Chondrocyte (in vitro differentiated cells): Measurements from ENCODE around the gene PCBP1. TPM values are rescaled to one million over a fixed set of nuclear protein-coding genes. Genes with fewer than 3 reads are reported as not detected.
"Not testable (repeated sequence)": the region's sequence is repeated elsewhere in the genome, so short reads cannot be mapped to it uniquely, and the experiment has no call there.

ENCODE experiments used
- DNase-seq: peaks from one replicate; pipeline ENCODE4 v3.0.0; 2021; ENCODE audit warnings: mixed read lengths, low spot score
- H3K27ac Mint-ChIP-seq: one replicate; pipeline ENCODE4 v1.8.0; 2021; ENCODE audit warnings: mild to moderate bottlenecking, moderate library complexity, mixed read lengths; ENCODE audit not compliant: unreplicated experiment
- H3K27me3 Mint-ChIP-seq: 2 replicates; pipeline ENCODE4 v1.8.0; 2021; ENCODE audit warnings: low read depth, mixed read lengths
- H3K36me3 Mint-ChIP-seq: 2 replicates; pipeline ENCODE4 v1.8.0; 2021; ENCODE audit warnings: low read depth, mixed read lengths
- H3K4me1 Mint-ChIP-seq: 2 replicates; pipeline ENCODE4 v1.8.0; 2021; ENCODE audit warnings: low read depth, mild to moderate bottlenecking, mixed read lengths
- H3K4me3 Mint-ChIP-seq: one replicate; pipeline ENCODE4 v1.8.0; 2021; ENCODE audit warnings: mild to moderate bottlenecking, moderate library complexity, mixed read lengths; ENCODE audit not compliant: unreplicated experiment
- H3K9me3 Mint-ChIP-seq: 2 replicates; pipeline ENCODE4 v1.8.0; 2021; ENCODE audit warnings: low read depth, mixed read lengths
- total RNA-seq: library from RNA; stranded (reverse); gene quantifications from 3 replicates; pipeline ENCODE4 v1.2.1, GENCODE V29; 2021
- TF ChIP-seq, protein P1 (sequence below): fragments of 200-600 bp; sonication (generic); IDR thresholded peaks from 2 replicates; pipeline ENCODE4 v1.5.0; 2021; ENCODE audit warnings: antibody characterized with exemption, mild to moderate bottlenecking, moderate library complexity

The PCBP1 gene
- total RNA-seq, 1 donor from 2014 or later: 220 TPM

DNA sequence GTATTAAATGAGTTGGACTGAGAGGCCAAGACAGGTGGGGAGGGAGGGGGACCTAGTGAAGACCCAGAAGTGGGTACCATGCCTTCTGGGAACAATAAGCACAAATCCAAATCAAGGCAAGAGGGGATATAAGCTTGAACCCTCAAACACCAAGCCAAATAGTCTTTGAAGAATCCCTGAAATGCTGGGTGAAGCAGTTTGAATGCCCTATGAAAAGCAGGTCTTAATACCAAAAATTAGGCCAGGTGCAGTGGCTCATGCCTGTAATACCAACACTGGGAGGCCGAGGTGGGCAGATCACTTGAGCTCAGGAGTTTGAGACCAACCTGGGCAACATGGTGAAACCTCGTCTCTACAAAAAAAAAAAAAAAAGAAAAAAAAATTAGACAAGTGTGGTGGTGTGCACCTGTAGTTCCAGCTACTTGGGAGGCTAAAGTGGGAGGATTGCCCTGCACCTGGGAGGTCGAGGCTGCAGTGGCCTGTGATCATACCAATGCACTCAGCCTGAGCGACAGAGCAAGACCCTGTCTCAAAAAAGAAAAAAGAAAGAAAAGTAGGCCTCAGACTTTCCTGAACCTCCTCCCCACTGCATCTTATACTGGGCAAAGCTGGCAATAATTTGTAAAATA, 3.5 kb downstream of the PCBP1 start:
- peak overlapping the region; percentile 33 for H3K27ac Mint-ChIP-seq
- DNase-seq: peak; percentile 15
- no peaks in the 10 kb centered on the region for H3K9me3 Mint-ChIP-seq
- no peaks in the 10 kb centered on the region for H3K27me3 Mint-ChIP-seq
- H3K4me1 Mint-ChIP-seq: peaks cover 25% of the 10 kb centered on the region
- H3K4me3 Mint-ChIP-seq: no peak overlapping the region
- peaks cover 17% of the 10 kb centered on the region for H3K36me3 Mint-ChIP-seq
- TF ChIP-seq, protein P1, sequence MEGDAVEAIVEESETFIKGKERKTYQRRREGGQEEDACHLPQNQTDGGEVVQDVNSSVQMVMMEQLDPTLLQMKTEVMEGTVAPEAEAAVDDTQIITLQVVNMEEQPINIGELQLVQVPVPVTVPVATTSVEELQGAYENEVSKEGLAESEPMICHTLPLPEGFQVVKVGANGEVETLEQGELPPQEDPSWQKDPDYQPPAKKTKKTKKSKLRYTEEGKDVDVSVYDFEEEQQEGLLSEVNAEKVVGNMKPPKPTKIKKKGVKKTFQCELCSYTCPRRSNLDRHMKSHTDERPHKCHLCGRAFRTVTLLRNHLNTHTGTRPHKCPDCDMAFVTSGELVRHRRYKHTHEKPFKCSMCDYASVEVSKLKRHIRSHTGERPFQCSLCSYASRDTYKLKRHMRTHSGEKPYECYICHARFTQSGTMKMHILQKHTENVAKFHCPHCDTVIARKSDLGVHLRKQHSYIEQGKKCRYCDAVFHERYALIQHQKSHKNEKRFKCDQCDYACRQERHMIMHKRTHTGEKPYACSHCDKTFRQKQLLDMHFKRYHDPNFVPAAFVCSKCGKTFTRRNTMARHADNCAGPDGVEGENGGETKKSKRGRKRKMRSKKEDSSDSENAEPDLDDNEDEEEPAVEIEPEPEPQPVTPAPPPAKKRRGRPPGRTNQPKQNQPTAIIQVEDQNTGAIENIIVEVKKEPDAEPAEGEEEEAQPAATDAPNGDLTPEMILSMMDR: no peak

DNA sequence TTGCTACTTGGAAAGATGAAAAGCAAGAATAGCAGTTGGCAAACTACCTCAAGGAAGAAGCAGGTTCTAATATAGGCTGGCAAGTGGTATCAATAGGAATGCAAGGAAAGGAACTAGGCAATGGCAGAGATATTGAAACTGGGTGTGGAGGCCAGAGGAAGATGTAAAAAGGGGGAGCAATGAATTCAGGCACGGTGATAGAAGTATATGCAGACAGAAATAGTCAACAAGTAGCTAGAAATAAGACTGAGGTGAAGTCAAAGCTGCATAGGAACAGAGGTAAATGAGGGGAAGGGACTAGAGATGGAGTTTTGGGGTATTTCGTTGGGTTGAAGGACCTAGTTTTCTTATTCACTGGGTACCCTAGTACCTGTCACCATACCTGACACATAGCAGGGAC, 4.1 kb downstream of the PCBP1 start:
- no peak overlapping the region for H3K4me3 Mint-ChIP-seq
- H3K36me3 Mint-ChIP-seq: peaks cover 17% of the 10 kb centered on the region
- H3K4me1 Mint-ChIP-seq: peaks cover 21% of the 10 kb centered on the region
- no peak for DNase-seq
- H3K27ac Mint-ChIP-seq: peak overlapping the region; percentile 56
- H3K9me3 Mint-ChIP-seq: no peaks in the 10 kb centered on the region
- H3K27me3 Mint-ChIP-seq: no peaks in the 10 kb centered on the region
- TF ChIP-seq, protein P1: no peak

DNA sequence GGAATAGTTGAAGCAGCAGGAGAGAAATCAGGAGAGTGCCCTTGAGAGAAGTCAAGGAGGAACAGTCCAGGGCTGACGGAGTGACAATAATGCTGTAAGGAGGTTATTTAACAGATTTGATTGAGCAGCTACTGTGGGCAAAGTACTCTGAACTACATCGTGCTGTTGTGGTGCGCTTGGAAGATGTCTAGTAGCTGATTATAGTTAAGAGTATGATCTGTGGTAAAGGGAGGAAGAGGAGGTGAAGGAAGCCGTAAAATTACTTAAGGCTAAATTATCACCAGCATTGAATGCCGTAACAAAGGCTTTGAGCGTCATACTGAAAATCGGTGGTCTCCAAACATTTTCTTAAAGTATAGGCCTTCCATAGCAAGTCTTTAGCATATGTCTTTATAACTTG, 4.5 kb downstream of the PCBP1 start:
- Mint-ChIP-seq H3K36me3 (peaks cover 17% of the 10 kb centered on the region), H3K27ac (peak overlapping the region; percentile 56), H3K9me3 (no peaks in the 10 kb centered on the region), H3K27me3 (no peaks in the 10 kb centered on the region), H3K4me1 (peaks cover 21% of the 10 kb centered on the region), H3K4me3 (no peak overlapping the region)
- TF ChIP-seq, protein P1: no peak
- no peak for DNase-seq

DNA sequence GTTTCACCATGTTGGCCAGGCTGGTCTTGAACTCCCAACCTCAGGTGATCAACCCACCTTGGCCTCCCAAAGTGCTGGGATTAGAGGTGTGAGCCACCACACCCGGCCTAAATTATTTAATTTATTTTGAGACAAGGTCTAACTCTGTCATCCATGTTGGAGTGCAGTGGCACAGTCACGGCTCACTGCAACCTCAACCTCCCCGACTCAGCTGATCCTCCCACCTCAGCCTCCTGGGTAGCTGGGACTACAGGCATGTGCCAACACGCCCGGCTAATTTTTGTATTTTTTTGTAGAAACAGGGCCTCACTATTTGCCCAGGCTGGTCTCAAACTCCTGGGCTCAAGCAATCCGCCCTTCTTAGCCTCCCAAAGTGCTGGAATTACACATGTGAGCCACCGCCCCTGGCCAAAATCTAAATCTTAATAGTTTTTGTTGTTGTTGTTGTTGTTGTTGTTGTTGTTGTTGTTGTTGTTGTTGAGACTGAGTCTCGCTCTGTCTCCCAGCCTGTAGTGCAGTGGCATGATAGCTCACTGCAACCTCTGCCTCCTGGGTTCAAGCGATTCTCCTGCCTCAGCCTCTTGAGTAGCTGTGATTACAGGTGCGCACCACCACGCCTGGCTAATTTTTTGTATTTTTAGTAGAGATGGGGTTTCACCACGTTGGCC, 5.4 kb downstream of the PCBP1 start:
- H3K9me3 Mint-ChIP-seq, H3K4me3 Mint-ChIP-seq, H3K27me3 Mint-ChIP-seq, H3K27ac Mint-ChIP-seq: not testable (repeated sequence)
- DNase-seq: peak; percentile 24
- peaks cover 21% of the 10 kb centered on the region for H3K4me1 Mint-ChIP-seq
- H3K36me3 Mint-ChIP-seq: peaks cover 15% of the 10 kb centered on the region

DNA sequence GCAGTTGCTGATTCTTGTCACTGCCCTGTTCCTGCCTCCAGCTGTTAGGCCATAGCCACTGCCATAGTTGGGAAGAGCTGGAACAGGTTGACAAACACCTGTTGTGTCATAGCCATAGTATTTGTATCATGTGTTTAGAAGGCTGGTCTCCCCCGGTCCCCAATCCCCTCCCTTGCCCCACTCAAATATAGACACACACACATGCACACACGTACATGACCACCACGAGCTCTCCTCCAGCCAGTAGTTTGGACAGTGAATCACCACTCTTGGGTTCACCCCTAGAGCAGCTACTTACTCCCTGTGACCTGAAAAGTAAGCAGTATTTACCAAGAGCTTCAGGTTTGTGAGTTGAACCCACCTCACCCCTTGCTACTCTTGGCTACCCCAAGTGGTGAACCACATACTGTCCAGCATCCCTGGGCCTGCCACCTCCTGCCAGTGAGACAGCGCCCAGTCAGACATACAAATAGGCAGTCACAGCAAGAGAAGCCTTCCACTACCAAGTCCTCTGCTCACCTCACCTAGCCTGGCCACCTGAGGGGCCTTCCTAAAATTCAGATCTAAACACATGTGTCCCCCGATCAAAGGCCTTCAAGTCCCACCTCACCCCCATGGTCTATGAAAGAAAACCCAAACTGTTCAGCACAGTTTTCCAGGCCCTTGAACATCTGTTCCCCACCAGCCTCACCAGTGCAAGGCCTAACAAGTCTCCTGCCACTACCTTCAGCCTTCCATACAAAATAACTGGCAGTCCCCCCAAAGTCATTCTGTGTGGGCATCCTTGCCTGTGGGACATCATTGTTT, 7.1 kb downstream of the PCBP1 start:
- peak; percentile 11 for DNase-seq
- no peak overlapping the region for H3K4me3 Mint-ChIP-seq
- H3K36me3 Mint-ChIP-seq: no peaks in the 10 kb centered on the region
- peaks cover 16% of the 10 kb centered on the region for H3K4me1 Mint-ChIP-seq
- H3K27ac Mint-ChIP-seq: peak overlapping the region; percentile 72
- TF ChIP-seq, protein P1: no peak
- H3K9me3 Mint-ChIP-seq: no peaks in the 10 kb centered on the region
- no peaks in the 10 kb centered on the region for H3K27me3 Mint-ChIP-seq
